Measurements from ENCODE around the gene ZDHHC24. TPM values are rescaled to one million over a fixed set of nuclear protein-coding genes. Genes with fewer than 3 reads are reported as not detected.

Gene ZDHHC24
- total RNA-seq, 1 experiment from 2014 or later: 12.4 TPM

- POLR2A ChIA-PET: interaction anchor here (0.6 kb wide), 2 partner anchors 14 to 427 kb away, joined by 3 read pairs; no protein-coding TSS in a partner anchor
- no peaks in the 10 kb centered on the region for H3K9me3 Mint-ChIP-seq (ENCODE audit: unreplicated experiment)
Measured at GRCh38 chr11:66563832-66564231, 18.0 kb upstream of the ZDHHC24 start.

GRCh38 chr11:66562907-66563583 lies 17.2 kb upstream of the ZDHHC24 start:
- H3K4me1 Mint-ChIP-seq (ENCODE audit: insufficient read depth, unreplicated experiment): no peaks in the 10 kb centered on the region
- ChIA-PET POLR2A (interaction anchor here (0.6 to 2.4 kb wide), 2 partner anchors 13 to 54 kb away, joined by 3 to 8 read pairs; partner anchors contain the start of gene RBM14), CTCF (interaction anchor here (0.5 to 1.0 kb wide), 4 partner anchors 17 to 1110 kb away, joined by 3 to 5 read pairs (median 3); no protein-coding TSS in a partner anchor)
- H3K4me3 Mint-ChIP-seq (ENCODE audit: unreplicated experiment): no peak overlapping the region
- TF ChIP-seq CTCF (IDR thresholded peaks at IDR 0.05; ENCODE audit: unreplicated experiment): no peak
- BruUV-seq (replicated peaks): no TSS peak
- no peak for DNase-seq (ENCODE audit: unreplicated experiment)
- H3K27ac Mint-ChIP-seq (ENCODE audit: low read depth, unreplicated experiment): no peak overlapping the region
- no peaks in the 10 kb centered on the region for H3K27me3 Mint-ChIP-seq (ENCODE audit: insufficient read depth, unreplicated experiment)
- no peaks in the 10 kb centered on the region for H3K36me3 Mint-ChIP-seq (ENCODE audit: insufficient read depth, unreplicated experiment)
- H3K9me3 Mint-ChIP-seq (ENCODE audit: unreplicated experiment): no peaks in the 10 kb centered on the region
- intact Hi-C loops (cut with micrococcal nuclease): no loop called here

More at GRCh38 chr11:66563832-66564231, 18.0 kb upstream of the ZDHHC24 start:
- intact Hi-C loops (cut with micrococcal nuclease): no loop called here
- Mint-ChIP-seq H3K4me3 (ENCODE audit: unreplicated experiment) (no peak overlapping the region), H3K27me3 (ENCODE audit: insufficient read depth, unreplicated experiment) (no peaks in the 10 kb centered on the region), H3K36me3 (ENCODE audit: insufficient read depth, unreplicated experiment) (no peaks in the 10 kb centered on the region), H3K27ac (ENCODE audit: low read depth, unreplicated experiment) (no peak overlapping the region), H3K4me1 (ENCODE audit: insufficient read depth, unreplicated experiment) (peaks cover 4% of the 10 kb centered on the region)
- no TSS peak for BruUV-seq (replicated peaks)
- CTCF ChIA-PET: interaction anchor here (1.0 kb wide), 1 partner anchor 16 kb away, joined by 3 read pairs; no protein-coding TSS in a partner anchor
- TF ChIP-seq CTCF (IDR thresholded peaks at IDR 0.05; ENCODE audit: unreplicated experiment): no peak
- no peak for DNase-seq (ENCODE audit: unreplicated experiment)

- POLR2A ChIA-PET: interaction anchor here (0.6 to 2.4 kb wide), 3 partner anchors 55 to 774 kb away, joined by 3 to 8 read pairs (median 3); partner anchors contain the start of genes RBM14 and RBM4
- no peak overlapping the region for H3K27ac Mint-ChIP-seq (ENCODE audit: low read depth, unreplicated experiment)
Measured at GRCh38 chr11:66562275-66562674, 16.4 kb upstream of the ZDHHC24 start.

More at GRCh38 chr11:66562275-66562674, 16.4 kb upstream of the ZDHHC24 start:
- no peak for DNase-seq (ENCODE audit: unreplicated experiment)
- CTCF ChIA-PET: interaction anchor here (0.5 to 0.6 kb wide), 5 partner anchors 133 to 1110 kb away, joined by 3 to 5 read pairs (median 3); no protein-coding TSS in a partner anchor
- H3K4me1 Mint-ChIP-seq (ENCODE audit: insufficient read depth, unreplicated experiment): no peaks in the 10 kb centered on the region
- no peaks in the 10 kb centered on the region for H3K36me3 Mint-ChIP-seq (ENCODE audit: insufficient read depth, unreplicated experiment)
- no peaks in the 10 kb centered on the region for H3K27me3 Mint-ChIP-seq (ENCODE audit: insufficient read depth, unreplicated experiment)
- intact Hi-C loops (cut with micrococcal nuclease): no loop called here
- H3K9me3 Mint-ChIP-seq (ENCODE audit: unreplicated experiment): no peaks in the 10 kb centered on the region
- TF ChIP-seq CTCF (IDR thresholded peaks at IDR 0.05; ENCODE audit: unreplicated experiment): no peak
- no TSS peak for BruUV-seq (replicated peaks)
- H3K4me3 Mint-ChIP-seq (ENCODE audit: unreplicated experiment): no peak overlapping the region

All from MCF 10A (cell line).